ENCODE measurements around the gene NCAPH2.

- no peak for TF ChIP-seq CTCF (IDR thresholded peaks at IDR 0.05)
- no peak for TF ChIP-seq POLR2A (IDR thresholded peaks at IDR 0.05)
These were observed 49.0 kb upstream of the NCAPH2 start for GRCh38 chr22:50459016-50459415.
